Measurements from ENCODE around the gene USP21.
A peak's percentile ranks its signal among the peaks of the same experiment; 100 is the strongest.

The USP21 gene

DNA sequence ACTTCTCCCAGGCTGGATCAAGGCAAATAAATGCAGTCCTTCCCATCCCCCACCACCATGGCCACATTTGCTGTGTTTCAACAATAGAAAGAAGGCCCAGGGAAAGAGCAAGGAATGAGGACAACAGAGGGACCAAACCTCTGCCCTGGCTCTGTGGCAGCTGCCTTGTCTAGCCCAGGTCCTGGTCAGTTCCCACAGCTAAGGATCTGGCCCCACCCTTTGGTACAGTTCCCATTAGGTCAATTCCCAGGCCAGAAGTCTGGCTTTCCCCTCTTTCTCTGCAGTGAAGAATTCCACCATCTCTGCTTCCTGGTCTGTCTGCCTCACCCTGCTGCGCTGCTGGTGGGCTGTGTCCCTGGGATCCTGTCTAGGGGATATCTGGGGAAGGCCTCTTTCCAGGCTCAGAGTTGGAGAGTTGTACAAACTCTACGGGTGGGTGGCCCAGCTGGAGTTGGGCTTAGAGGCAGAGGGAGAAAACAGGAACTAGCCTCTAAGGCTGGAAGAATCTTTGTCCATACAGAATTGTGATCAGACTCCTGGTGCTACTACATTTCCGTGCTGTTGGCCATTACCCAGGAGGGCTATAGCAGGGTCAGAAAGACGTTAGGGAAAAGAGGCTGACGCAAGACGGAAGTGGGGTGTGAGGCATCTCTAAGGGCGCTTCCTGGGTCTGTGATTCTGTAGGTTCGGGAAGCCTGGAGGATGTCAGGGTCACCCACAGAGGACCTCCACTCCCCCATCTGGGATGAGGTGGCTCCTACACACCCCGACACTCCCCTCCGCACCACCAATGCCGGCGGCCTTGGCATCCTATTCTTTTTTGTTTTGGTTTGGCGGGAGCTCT is 41.9 kb downstream of the USP21 start:
- Histone ChIP-seq H3K4me2 (ENCODE audit: low read depth, low read length) (peak overlapping the region; percentile 82), H3K4me3 (ENCODE audit: low read length) (peak overlapping the region; percentile 90), H3K27me3 (replicated peaks; ENCODE audit: insufficient read depth, low read length) (no peaks in the 10 kb centered on the region), H4K20me1 (ENCODE audit: insufficient read depth, low read length) (no peaks in the 10 kb centered on the region), H3K79me2 (ENCODE audit: low read length) (peaks cover 44% of the 10 kb centered on the region), H3K9me2 (replicated peaks; ENCODE audit: insufficient read depth, low read length) (no peaks in the 10 kb centered on the region), H3K9me3 (replicated peaks; ENCODE audit: insufficient read depth, low read length) (no peaks in the 10 kb centered on the region), H3K36me3 (replicated peaks; ENCODE audit: insufficient read depth, low read length) (0 out of 2 replicates have a peak, but pooled peaks cover 2% of the 10 kb centered on the region), H2AFZ (ENCODE audit: low read length) (peak overlapping the region; percentile 82), H3K4me1 (ENCODE audit: low read length) (peaks cover 16% of the 10 kb centered on the region), H3K9ac (ENCODE audit: low read length) (peak overlapping the region; percentile 86), H3F3A (ENCODE audit: insufficient read depth, low read length) (no peaks in the 10 kb centered on the region; the same call in 1 of the 2 replicates), H3K27ac (ENCODE audit: low read length) (peak overlapping the region; percentile 58; the same call in 1 of the 2 replicates)
- no peak for TF ChIP-seq EZH2phosphoT487 (IDR thresholded peaks at IDR 0.05; ENCODE audit: low read length)
- TF ChIP-seq, protein P1, sequence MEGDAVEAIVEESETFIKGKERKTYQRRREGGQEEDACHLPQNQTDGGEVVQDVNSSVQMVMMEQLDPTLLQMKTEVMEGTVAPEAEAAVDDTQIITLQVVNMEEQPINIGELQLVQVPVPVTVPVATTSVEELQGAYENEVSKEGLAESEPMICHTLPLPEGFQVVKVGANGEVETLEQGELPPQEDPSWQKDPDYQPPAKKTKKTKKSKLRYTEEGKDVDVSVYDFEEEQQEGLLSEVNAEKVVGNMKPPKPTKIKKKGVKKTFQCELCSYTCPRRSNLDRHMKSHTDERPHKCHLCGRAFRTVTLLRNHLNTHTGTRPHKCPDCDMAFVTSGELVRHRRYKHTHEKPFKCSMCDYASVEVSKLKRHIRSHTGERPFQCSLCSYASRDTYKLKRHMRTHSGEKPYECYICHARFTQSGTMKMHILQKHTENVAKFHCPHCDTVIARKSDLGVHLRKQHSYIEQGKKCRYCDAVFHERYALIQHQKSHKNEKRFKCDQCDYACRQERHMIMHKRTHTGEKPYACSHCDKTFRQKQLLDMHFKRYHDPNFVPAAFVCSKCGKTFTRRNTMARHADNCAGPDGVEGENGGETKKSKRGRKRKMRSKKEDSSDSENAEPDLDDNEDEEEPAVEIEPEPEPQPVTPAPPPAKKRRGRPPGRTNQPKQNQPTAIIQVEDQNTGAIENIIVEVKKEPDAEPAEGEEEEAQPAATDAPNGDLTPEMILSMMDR (IDR thresholded peaks at IDR 0.05; ENCODE audit: low read length) = no peak
- TF ChIP-seq EZH2 (optimal IDR thresholded peaks at IDR 0.05; ENCODE audit: low read depth, low read length) = no peak
- DNase-seq = no peak

DNA sequence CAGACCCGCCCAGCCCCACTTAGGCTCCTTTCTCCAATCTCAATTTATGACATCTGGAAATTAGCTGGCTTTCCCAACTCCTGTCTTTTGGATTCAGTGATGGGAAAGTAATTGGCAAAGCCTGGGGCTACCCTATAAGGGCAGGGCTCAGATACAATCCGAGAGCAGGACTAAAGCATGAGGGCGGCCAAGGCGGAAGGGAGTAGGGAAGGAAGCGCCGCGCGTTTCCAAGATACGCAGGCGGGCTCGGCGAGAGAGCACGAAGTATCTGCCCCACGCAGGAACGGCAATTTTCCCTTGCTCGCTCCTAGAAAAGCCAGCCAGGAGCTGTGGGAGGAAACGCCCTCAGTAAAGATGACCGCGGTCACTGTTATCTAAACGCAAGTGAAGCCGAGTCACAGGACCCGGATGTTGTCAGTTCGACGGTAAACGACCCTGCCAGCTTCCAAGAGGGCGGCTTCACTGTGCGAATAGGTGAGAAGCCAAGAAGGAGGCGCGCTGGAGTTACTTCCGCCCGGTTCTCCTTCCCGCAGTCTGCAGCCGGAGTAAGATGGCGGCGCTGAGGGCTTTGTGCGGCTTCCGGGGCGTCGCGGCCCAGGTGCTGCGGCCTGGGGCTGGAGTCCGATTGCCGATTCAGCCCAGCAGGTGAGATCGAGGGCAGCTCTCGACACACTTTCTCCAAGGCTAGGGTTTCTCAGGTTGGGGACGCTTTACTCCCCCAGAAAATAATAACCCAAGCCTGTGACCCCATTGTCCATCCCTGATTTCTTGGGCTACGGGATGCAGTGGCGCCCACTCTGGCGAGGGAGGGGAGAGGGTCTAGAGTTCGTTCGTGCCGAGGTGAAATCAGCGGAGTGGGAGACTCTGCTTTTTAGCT is 42.8 kb downstream of the USP21 start, which contains the start of gene NDUFS2:
Gene NDUFS2 (plus strand): TSS at position 532 of the 877 bp plus-strand sequence. CDS start 19 bp downstream, at position 551.
- DNase-seq = peak; percentile 100
- H3K4me3 ChIP-seq (ENCODE audit: low read length) = peak within 1 kb of the TSS; percentile 90
- no peaks in the 10 kb centered on the region for H4K20me1 ChIP-seq (ENCODE audit: insufficient read depth, low read length)
- H3K4me2 ChIP-seq (ENCODE audit: low read depth, low read length) = peak within 1 kb of the TSS; percentile 82
- H3K9me3 ChIP-seq (replicated peaks; ENCODE audit: insufficient read depth, low read length) = no peaks in the 10 kb centered on the region
- H3K27me3 ChIP-seq (replicated peaks; ENCODE audit: insufficient read depth, low read length) = no peaks in the 10 kb centered on the region
- H3K9ac ChIP-seq (ENCODE audit: low read length) = peak within 1 kb of the TSS; percentile 86
- peak within 1 kb of the TSS; percentile 82 for H2AFZ ChIP-seq (ENCODE audit: low read length)
- 0 out of 2 replicates have a peak, but pooled peaks cover 7% of the 10 kb centered on the region for H3K36me3 ChIP-seq (replicated peaks; ENCODE audit: insufficient read depth, low read length)
- TF ChIP-seq EZH2phosphoT487 (IDR thresholded peaks at IDR 0.05; ENCODE audit: low read length) = no peak
- TF ChIP-seq, protein P1 (IDR thresholded peaks at IDR 0.05; ENCODE audit: low read length) = peak; percentile 43
- no peaks in the 10 kb centered on the region for H3K9me2 ChIP-seq (replicated peaks; ENCODE audit: insufficient read depth, low read length)
- no peaks in the 10 kb centered on the region; the same call in 1 of the 2 replicates for H3F3A ChIP-seq (ENCODE audit: insufficient read depth, low read length)
- peaks cover 52% of the 10 kb centered on the region for H3K79me2 ChIP-seq (ENCODE audit: low read length)
- peaks cover 16% of the 10 kb centered on the region for H3K4me1 ChIP-seq (ENCODE audit: low read length)
- H3K27ac ChIP-seq (ENCODE audit: low read length) = peak within 1 kb of the TSS; percentile 58

DNA sequence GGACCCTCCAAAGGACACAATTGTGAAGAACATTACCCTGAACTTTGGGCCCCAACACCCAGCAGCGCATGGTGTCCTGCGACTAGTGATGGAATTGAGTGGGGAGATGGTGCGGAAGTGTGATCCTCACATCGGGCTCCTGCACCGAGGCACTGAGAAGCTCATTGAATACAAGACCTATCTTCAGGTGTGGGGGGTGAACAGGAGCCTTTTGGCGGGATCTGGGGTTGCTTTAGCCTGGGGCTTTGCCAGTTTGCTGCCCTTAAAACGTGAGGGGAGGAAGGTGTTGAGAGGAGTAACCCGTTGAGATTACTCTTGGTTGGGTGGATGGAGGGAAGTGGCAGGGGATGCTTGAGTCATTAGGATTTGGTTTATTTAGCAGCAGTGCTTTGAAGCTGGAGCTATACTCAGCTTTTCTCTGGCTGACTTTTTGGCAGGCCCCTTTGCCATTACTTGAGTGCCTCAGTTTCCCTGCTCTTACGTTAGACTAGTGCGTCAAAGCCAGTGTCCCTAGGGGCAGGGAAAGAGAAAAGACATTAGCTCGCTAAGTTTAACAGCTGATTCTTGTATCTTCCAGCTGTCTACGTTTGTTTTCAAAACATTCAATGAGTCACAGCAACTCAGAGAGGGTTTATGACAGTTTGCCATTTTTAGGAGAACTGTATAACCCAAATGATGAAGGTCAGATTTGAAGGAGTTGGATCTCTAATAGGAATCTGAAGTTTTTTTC is 47.3 kb downstream of the USP21 start:
- Histone ChIP-seq H4K20me1 (ENCODE audit: insufficient read depth, low read length) (no peaks in the 10 kb centered on the region), H3K9ac (ENCODE audit: low read length) (no peak overlapping the region), H2AFZ (ENCODE audit: low read length) (no peak overlapping the region), H3K4me1 (ENCODE audit: low read length) (peaks cover 23% of the 10 kb centered on the region), H3K79me2 (ENCODE audit: low read length) (peaks cover 61% of the 10 kb centered on the region), H3K27ac (ENCODE audit: low read length) (no peak overlapping the region), H3K9me2 (replicated peaks; ENCODE audit: insufficient read depth, low read length) (no peaks in the 10 kb centered on the region), H3F3A (ENCODE audit: insufficient read depth, low read length) (peaks cover 3% of the 10 kb centered on the region; the same call in 1 of the 2 replicates), H3K36me3 (replicated peaks; ENCODE audit: insufficient read depth, low read length) (peaks cover 22% of the 10 kb centered on the region; the same call in 1 of the 2 replicates), H3K4me3 (ENCODE audit: low read length) (no peak overlapping the region), H3K9me3 (replicated peaks; ENCODE audit: insufficient read depth, low read length) (no peaks in the 10 kb centered on the region), H3K4me2 (ENCODE audit: low read depth, low read length) (no peak overlapping the region), H3K27me3 (replicated peaks; ENCODE audit: insufficient read depth, low read length) (no peaks in the 10 kb centered on the region)
- no peak for TF ChIP-seq EZH2phosphoT487 (IDR thresholded peaks at IDR 0.05; ENCODE audit: low read length)
- no peak for TF ChIP-seq EZH2 (optimal IDR thresholded peaks at IDR 0.05; ENCODE audit: low read depth, low read length)
- TF ChIP-seq, protein P1 (IDR thresholded peaks at IDR 0.05; ENCODE audit: low read length) = no peak
- DNase-seq = no peak

All from MM.1S (cell line).